Activated T-cell treated with anti-CD3 and anti-CD28 coated beads, Interleukin-2, amount 50 U/mL, for 48 hours (primary cell): ENCODE measurements around the gene CFAP65.
A peak's percentile ranks its signal among the peaks of the same experiment; 100 is the strongest.

Experiments
- DNase-seq, 2 experiments: peaks; one replicate each; pipeline ENCODE4 v3.0.0-alpha.2; 2020

The CFAP65 gene

DNA sequence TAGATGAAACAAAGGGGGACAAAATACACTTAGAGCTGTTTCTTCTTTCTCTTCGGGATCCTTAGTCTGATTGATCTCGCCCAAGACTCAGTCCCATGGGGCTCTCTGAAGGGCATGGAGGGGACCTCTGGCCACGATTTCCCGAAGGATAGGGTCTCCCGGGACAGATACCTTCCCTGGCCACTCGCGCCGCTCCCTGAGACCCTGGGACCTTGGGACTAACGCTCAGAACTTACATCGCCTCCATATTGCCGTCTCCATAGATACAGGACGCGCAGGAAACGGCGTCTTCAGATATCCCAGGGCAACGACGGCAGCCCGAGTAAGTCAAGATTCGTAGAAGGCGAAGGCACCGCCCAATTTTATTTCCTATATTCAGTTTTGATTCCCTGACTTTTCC lies at the start of gene CFAP65:
Gene CFAP65 (minus strand): TSS at position 265 of the 400 bp plus-strand sequence. CDS start 2,468 bp downstream, outside the sequence.
- peak; percentile 47 to 51 for DNase-seq

- DNase-seq, result no peak
These were observed 49.4 kb upstream of the CFAP65 start for GRCh38 chr2:219090436-219091299.

DNA sequence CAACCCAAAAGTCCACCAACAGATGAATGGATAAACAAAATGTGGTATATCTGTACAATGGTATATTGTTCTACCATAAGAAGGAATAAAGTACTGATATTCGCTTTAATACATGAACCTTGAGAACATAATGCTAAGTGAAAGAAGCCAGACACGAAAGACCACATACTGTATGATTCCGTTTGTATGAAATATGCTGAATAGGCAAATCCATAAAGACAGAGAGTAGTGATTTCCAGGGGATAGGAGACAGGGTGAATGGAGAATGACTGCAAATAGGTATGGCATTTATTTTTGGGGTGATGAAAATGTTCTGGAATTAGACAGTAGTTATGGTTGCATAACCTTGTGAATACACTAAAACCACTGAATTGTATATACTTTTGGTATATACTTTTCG lies 48.0 kb upstream of the CFAP65 start:
- DNase-seq, result no peak

- DNase-seq, result no peak
These were observed 46.5 kb upstream of the CFAP65 start for GRCh38 chr2:219087848-219088247.

GRCh38 chr2:219087361-219087760 lies 46.0 kb upstream of the CFAP65 start:
- no peak for DNase-seq

- DNase-seq, result no peak
These were observed 44.9 kb upstream of the CFAP65 start for GRCh38 chr2:219086196-219086595.

DNA sequence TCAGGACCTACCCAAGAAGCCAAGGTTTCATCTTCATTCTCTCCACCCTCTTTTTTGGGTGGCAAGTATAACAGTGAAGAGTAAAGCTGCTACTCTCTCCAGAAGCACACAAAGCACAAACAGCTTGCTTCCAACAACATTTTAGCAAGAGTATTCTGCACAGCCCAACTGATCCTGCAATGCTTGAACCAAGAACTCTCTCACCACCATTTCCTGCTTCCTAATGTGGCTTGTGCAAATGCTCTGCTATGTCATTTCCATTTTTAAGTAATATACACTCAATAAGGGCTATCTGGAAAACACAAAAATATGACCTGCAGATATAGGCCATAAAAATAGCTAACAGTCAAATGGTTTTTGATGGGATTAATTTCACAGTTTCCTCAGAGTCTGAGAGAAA lies 43.5 kb upstream of the CFAP65 start:
- DNase-seq, result no peak

DNA sequence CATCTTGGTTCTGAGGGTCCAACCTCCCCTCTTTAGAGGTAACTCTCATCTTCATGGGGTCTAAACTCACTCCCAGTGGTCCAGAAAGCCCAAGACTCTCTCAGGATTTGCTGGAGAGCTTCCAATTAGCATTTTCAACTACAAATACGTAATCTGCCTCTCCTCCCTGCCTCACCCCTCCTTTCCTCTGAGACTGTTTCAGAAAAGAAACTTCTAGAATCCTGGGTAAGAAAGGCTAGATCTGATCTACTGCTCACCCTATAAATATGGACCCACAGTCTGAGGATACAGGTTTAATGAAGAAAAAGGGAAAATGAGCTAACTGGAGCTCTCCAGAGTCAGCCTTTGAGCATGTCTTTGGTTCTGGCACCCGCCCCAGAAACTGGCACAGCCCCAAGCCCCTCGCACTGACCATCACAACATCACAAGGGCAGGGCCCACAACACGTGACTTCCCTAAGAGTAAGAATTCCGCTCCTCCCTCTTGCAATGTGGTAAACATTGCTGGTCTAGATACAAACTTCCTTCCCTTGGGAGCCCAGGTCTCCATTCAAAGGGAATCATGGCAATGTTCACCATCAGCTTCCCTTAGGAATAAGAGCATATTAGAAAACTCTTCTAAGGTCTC lies 41.1 kb upstream of the CFAP65 start:
- no peak for DNase-seq

- DNase-seq, result no peak
These were observed 40.5 kb upstream of the CFAP65 start for GRCh38 chr2:219081701-219082331.

DNA sequence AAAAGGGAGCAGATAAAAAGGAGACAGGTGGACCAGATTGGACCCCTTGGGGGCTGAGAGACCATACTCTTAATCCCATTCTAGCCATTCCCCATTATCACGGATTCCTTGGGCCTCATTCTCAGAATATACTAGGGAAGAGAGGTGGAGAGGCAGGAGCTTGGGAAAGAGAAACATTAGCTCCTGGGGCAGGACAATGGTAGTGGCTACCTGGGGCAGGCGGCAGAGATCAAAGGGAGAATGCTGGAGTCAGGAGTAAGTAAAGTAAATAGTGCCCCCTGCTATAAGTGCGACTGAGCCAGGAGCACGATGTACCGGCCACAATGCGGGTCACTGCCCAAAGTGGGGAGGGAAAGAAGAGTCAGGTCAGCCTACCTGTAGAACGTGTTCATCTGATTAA lies 39.8 kb upstream of the CFAP65 start:
- DNase-seq, result no peak

DNA sequence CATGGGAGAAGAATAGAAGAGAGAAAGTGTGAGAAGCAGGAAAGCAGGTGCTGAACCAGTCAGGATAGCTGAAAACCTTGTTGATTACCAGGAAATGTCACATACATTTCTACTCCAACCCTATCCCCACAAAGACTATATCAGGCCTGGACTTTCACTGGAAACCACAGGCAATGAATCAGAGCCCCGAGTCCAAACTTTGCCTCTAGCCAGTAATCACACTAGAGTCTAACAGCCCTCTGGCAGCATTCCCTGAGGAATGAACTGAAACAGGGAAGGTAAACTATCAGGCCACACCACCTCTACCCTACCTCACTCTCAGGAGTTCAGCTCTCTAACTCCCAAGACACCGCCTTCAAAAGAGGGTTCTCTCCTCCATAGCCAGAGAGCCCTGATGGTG lies 38.1 kb upstream of the CFAP65 start:
- DNase-seq, result no peak

DNA sequence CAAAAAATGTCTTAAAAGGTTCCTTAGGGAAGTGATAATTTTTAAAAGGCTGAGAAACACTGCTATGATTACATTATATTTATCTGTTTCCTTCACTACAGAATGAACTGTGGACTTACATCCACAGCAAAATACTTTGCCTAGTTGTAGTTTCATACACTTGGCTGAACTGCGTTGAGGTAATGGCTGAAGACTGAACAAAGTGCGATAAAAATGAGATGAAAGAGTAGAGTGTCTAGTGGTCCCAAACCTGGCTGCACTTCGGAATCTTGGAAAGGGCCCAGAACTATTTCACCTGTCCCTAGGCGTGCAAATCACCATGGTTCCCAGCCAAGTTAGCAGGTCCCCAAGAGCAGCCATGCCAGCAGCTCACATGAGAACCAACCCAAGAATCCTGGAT lies 37.6 kb upstream of the CFAP65 start:
- DNase-seq, result no peak

- no peak for DNase-seq
These were observed 36.8 kb upstream of the CFAP65 start for GRCh38 chr2:219078126-219078525.

GRCh38 chr2:219076253-219076652 lies 34.9 kb upstream of the CFAP65 start:
- DNase-seq, result no peak

DNA sequence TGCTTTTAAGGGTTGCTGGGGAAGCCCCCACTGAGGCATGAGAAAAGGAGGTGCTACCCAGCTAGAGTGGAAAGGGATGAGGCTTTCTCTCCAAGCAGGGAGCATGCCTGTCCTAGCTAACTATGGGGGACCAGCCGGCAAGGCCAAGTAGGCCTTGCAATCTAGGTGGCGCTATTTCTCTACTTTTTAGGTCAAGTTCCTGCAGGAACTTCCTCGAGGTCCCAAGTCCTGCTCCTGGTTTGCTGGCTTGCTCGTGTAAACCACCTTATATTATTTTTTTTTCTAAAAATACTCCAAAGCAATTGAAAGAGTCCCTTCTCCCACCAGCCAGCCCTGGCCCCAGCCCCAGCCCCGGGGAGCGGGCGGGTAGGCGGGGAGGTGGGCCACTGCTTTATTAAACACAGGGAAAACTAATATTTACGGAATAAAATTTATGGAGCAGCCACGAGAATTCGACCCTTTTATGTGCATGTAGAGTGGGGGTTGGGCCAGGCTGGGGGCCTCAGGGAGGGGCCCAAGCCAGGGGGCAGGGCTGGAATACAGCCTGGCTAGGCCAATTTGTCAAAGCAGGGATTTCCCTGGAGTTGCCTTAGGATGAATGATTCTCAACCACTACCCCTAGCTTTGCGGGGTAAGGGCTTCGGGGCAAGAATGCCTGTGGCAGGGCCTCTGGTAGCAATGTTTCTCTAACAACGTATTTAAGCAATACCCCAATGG lies 32.3 kb upstream of the CFAP65 start:
- DNase-seq, result peak; percentile 25 to 39

DNA sequence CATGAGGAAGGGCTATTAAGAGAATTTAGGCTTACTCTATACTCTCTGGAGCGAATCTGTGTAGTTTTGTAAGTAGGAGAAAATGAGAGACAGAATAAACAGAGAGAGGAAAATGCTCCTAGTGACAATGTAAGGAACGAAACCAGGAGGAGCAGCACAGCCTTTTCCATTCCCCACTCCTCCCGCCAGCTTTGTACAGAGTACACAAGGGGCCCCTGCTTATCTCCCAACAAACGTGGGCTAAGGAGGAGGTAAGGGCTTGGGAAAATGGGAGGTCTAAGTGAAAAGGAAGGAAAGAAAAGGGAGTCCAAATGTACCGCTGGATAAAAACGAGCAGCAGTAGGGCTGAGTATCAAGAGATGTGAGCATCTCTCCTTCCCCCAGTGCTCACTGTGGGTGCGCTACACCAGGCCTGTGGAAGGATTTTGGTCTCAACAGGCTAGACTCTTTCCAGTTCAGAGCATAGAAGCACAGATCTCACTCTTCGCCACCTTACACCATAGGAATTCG lies 31.5 kb upstream of the CFAP65 start:
- no peak for DNase-seq

DNA sequence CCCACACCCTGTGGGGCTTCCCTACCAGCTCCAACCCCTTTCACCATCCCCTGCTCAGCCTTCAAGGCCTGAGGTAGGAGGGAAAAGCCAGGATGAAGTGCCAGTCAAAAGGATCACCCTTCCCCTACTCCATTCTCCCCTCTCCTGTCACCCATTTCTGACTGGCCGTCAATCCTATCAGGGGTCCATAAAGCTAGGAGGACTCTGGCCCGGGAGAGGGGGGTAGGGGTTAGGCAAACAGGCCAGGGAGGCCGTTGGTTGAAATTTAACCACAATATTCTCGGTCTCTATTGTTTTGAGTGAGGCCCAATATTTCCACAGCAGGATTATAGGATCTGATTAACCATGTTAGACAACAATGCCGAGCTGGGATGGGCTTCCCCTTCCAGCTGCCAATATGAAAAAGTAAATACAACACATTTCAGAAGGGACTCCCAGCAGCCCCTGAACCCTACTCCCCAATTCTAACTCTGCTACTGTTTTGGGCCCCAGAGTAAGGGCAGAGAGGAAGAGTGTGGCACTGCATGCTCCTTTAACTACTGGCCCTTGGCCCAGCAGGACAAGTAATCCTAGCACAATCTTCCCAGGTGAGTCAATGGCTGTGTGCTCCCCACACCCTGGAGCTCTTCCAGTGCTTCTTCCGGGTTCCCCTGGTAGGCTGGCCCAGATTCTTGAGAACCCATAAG lies 30.0 kb upstream of the CFAP65 start:
- no peak for DNase-seq

DNA sequence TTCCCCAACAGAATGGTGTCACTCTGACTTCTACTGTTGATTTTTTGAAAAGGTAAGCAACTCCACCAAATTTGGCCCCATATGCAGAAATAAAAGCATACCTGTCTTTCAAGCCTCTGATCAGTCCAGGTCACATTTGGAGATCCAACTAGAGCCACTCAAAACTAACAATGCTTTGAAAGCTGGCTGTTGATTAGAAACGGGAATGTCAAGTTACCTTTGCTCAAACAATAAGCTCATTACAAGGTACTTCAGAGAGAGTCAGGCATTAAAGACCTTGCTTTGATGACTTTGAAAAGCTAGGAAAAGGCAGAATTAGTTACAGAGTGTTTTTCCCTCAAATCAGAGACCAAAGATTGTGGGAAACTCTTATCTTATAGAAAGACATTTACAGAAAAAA lies 24.2 kb upstream of the CFAP65 start:
- DNase-seq, result no peak

DNA sequence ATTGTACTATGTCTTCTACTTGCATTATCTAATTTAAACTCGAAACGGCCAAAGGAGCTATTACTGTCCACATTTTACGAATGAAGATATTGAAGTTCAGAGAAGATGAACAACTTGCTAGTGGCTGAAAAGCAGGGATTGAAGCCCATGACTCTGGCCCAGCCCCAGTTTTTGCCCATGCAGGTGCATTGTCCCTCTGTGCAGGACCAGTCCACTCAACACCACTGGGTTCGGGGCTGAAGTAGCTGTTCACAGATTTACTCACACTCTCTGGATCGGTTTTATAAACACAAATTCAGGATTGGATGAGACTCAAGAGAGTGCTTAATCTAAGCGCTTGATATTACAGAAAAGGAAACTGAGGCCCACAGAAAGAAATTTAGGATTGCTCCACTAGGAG lies 20.8 kb upstream of the CFAP65 start:
- DNase-seq, result no peak

- DNase-seq, result peak; percentile 25 to 32
These were observed 19.8 kb upstream of the CFAP65 start, which contains the start of gene IHH for GRCh38 chr2:219060821-219061791. Gene IHH, minus strand, starts transcription at chr2:219060921. Its CDS starts 454 bp downstream, at chr2:219060467.
